GM12878 (cell line): Measurements from ENCODE around the gene SPAG9.

Experiments
- CBFB ChIP-seq: IDR thresholded peaks from 2 replicates; pipeline ENCODE4 v1.6.1; 2016; ENCODE audit warnings: antibody characterized with exemption, low read depth
- CBX5 ChIP-seq: sonication (generic); IDR thresholded peaks from 2 replicates; pipeline ENCODE4 v1.6.1; 2016; ENCODE audit warnings: low read depth, moderate library complexity, mild to moderate bottlenecking, inconsistent platforms
- CREM ChIP-seq: IDR thresholded peaks from 2 replicates; pipeline ENCODE4 v1.6.1; 2014; ENCODE audit warnings: antibody characterized with exemption, low read depth
- POLR2A ChIP-seq: IDR thresholded peaks from 2 replicates; pipeline ENCODE4 v1.6.1; 2011; ENCODE audit warnings: low read depth, mild to moderate bottlenecking, low read length
- POLR2AphosphoS2 ChIP-seq: IDR thresholded peaks from 2 replicates; pipeline ENCODE4 v1.6.1; 2011; ENCODE audit warnings: low read depth, mild to moderate bottlenecking, low read length, improper control_type of control experiment, moderate library complexity
- RB1 ChIP-seq: fragments of 450-650 bp; formaldehyde crosslinking; IDR thresholded peaks from 2 replicates; pipeline ENCODE4 v1.6.1; 2017; ENCODE audit warnings: mild to moderate bottlenecking, borderline replicate concordance
- SIN3A ChIP-seq: IDR thresholded peaks from 2 replicates; pipeline ENCODE4 v1.6.1; 2012; ENCODE audit warnings: low read depth, low read length, improper control_type of control experiment
- SMC3 ChIP-seq: IDR thresholded peaks from 2 replicates; pipeline ENCODE4 v1.6.1; 2011; ENCODE audit warnings: low read length, improper control_type of control experiment, borderline replicate concordance
- SP1 ChIP-seq: IDR thresholded peaks from one replicate; pipeline ENCODE4 v1.6.1; 2011; ENCODE audit warnings: low read depth, low read length
- YY1 ChIP-seq: IDR thresholded peaks from 2 replicates; pipeline ENCODE4 v1.6.1; 2011; ENCODE audit warnings: low read depth, mild to moderate bottlenecking, low read length
- ZBED1 ChIP-seq: IDR thresholded peaks from 2 replicates; pipeline ENCODE4 v1.6.1; 2016; ENCODE audit warnings: borderline replicate concordance
- TF ChIP-seq, protein P1 (sequence below), 3 experiments: IDR thresholded peaks in 2 of 3; conservative IDR thresholded peaks in 1 of 3; 2 replicates each; pipeline ENCODE4 v1.5.1; 2011; ENCODE audit warnings: low read depth in 3 of 3, low read length in 3 of 3, mild to moderate bottlenecking in 3 of 3, control low read depth in 2 of 3, moderate library complexity in 2 of 3, inconsistent platforms in 1 of 3, mixed read lengths in 1 of 3; ENCODE audit not compliant: control insufficient read depth in 2 of 3, insufficient read depth in 1 of 3; ENCODE audit errors: extremely low read depth in 1 of 3
- TF ChIP-seq, protein P2 (sequence below): fragments of 150-350 bp; IDR thresholded peaks from 2 replicates; pipeline ENCODE4 v1.6.1; 2016; ENCODE audit warnings: low read depth, low read length

DNA sequence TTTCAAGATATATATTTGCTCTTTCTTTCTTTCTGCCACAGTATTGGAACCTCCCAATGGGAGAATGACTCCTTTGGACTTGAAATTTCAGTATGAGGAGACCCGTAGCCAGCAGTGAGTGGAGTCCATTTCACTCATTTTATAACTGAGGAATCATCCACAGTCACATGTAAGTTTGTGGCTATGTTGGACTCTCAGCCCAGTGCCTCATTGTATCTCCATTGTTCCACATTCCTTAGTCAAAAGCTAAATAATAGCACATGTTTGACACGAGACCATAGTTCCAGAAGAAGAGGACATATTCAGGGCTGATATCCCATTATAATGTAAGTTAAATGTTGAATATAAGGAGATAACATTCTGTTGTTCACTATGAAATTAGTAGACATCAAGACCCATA, 12.7 kb upstream of the SPAG9 start:
- no peak for TF ChIP-seq CBFB
- no peak for TF ChIP-seq SP1
- TF ChIP-seq CBX5: no peak
- no peak for TF ChIP-seq CREM
- TF ChIP-seq, protein P1, sequence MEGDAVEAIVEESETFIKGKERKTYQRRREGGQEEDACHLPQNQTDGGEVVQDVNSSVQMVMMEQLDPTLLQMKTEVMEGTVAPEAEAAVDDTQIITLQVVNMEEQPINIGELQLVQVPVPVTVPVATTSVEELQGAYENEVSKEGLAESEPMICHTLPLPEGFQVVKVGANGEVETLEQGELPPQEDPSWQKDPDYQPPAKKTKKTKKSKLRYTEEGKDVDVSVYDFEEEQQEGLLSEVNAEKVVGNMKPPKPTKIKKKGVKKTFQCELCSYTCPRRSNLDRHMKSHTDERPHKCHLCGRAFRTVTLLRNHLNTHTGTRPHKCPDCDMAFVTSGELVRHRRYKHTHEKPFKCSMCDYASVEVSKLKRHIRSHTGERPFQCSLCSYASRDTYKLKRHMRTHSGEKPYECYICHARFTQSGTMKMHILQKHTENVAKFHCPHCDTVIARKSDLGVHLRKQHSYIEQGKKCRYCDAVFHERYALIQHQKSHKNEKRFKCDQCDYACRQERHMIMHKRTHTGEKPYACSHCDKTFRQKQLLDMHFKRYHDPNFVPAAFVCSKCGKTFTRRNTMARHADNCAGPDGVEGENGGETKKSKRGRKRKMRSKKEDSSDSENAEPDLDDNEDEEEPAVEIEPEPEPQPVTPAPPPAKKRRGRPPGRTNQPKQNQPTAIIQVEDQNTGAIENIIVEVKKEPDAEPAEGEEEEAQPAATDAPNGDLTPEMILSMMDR (IDR thresholded peaks at IDR 0.05 in 2 of 3, conservative IDR thresholded peaks at IDR 0.05 in 1 of 3; ENCODE audit: control insufficient read depth in 2 of 3, extremely low read depth in 1 of 3, insufficient read depth in 1 of 3, low read depth in 3 of 3, low read length in 3 of 3): no peak
- TF ChIP-seq POLR2A: no peak
- TF ChIP-seq, protein P2, sequence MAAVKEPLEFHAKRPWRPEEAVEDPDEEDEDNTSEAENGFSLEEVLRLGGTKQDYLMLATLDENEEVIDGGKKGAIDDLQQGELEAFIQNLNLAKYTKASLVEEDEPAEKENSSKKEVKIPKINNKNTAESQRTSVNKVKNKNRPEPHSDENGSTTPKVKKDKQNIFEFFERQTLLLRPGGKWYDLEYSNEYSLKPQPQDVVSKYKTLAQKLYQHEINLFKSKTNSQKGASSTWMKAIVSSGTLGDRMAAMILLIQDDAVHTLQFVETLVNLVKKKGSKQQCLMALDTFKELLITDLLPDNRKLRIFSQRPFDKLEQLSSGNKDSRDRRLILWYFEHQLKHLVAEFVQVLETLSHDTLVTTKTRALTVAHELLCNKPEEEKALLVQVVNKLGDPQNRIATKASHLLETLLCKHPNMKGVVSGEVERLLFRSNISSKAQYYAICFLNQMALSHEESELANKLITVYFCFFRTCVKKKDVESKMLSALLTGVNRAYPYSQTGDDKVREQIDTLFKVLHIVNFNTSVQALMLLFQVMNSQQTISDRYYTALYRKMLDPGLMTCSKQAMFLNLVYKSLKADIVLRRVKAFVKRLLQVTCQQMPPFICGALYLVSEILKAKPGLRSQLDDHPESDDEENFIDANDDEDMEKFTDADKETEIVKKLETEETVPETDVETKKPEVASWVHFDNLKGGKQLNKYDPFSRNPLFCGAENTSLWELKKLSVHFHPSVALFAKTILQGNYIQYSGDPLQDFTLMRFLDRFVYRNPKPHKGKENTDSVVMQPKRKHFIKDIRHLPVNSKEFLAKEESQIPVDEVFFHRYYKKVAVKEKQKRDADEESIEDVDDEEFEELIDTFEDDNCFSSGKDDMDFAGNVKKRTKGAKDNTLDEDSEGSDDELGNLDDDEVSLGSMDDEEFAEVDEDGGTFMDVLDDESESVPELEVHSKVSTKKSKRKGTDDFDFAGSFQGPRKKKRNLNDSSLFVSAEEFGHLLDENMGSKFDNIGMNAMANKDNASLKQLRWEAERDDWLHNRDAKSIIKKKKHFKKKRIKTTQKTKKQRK: no peak
- TF ChIP-seq RB1: no peak
- no peak for TF ChIP-seq ZBED1
- no peak for TF ChIP-seq YY1
- TF ChIP-seq SMC3: no peak
- TF ChIP-seq POLR2AphosphoS2: no peak
- TF ChIP-seq SIN3A: no peak
